ENCODE measurements around the gene CDH2.

DNA sequence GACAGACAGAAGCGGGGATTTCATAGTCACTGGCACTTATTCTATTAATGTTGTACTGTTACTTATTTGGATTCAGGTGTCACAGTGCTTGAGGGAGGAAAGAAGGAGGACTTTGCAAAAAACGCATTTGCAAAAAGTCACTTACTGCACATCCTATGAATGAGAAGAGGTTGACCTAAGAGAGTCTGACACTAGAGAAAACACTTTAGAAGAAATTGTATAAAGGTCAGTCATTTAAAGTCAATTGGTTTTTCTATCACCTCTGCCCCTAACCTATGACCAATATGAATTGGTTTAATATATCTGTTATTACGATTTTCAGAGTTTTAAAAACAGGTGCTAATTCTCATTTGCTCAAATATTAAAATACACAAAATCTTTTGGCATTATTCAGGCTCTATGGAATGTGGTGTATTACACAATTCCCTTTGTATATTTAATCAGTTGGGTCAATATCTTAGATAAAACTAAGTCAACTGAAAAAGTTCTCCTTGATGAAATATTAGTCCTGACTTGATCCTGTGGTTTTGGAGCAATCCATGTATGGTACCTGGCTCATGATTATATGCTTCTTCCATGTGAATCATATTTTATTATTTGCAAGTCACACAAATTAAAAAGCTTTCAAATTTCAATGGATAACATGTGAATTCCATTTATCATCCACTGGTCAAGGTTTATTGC lies 157.4 kb downstream of the CDH2 start:
- no peak for TF ChIP-seq YY1 (IDR thresholded peaks at IDR 0.05; ENCODE audit: insufficient read depth, insufficient read length)
- no peak for TF ChIP-seq ZNF274 (IDR thresholded peaks at IDR 0.05; ENCODE audit: low read depth, low read length)
- no peak for TF ChIP-seq SUZ12 (IDR thresholded peaks at IDR 0.05; ENCODE audit: extremely low read depth, insufficient read depth, insufficient read length)

All from NT2/D1 (cell line).